SK-N-SH (cell line): Measurements from ENCODE around the gene CATSPERE. TPM values are rescaled to one million over a fixed set of nuclear protein-coding genes. Genes with fewer than 3 reads are reported as not detected.

Experiments
- CTCF ChIA-PET: fragments of 300-600, 350-600 bp; formaldehyde crosslinking; extraction: SDS; loops from one replicate; lab custom pipeline; 2021; lab: Yijun Ruan, JAX
- POLR2A ChIA-PET: fragments of 350-600 bp; sonication (Branson Sonifier 250); formaldehyde crosslinking; extraction: SDS; loops from one replicate; lab custom pipeline; 2020; ENCODE audit warnings: antibody characterized with exemption, inconsistent platforms; lab: Yijun Ruan, JAX
- DNase-seq: peaks from one replicate; pipeline ENCODE4 v3.0.0; 2012
- H2AFZ ChIP-seq: fragments of 200-600 bp; sonication (generic); 2 replicates; pipeline ENCODE4 v1.8.1; 2016; ENCODE audit warnings: antibody characterized with exemption, mild to moderate bottlenecking, low read depth
- H3F3A ChIP-seq: fragments of 200-600 bp; sonication (generic); replicated peaks from 2 replicates; pipeline ENCODE3; 2016; ENCODE audit warnings: antibody characterized with exemption, mild to moderate bottlenecking; ENCODE audit not compliant: insufficient read depth
- H3K27ac ChIP-seq, 2 experiments: fragments of 200-500 bp in 1 of 2; fragments of 200-600 bp in 1 of 2; sonication (Bioruptor generic) in 1 of 2; sonication (generic), shearing (Covaris generic) in 1 of 2; 2 replicates each; pipeline versions ENCODE4 v1.5.1 to v1.6.1; 2014 to 2016; ENCODE audit warnings: low read depth in 2 of 2, inconsistent platforms in 1 of 2, low read length in 1 of 2, mild to moderate bottlenecking in 1 of 2, mixed read lengths in 1 of 2
- H3K27me3 ChIP-seq: fragments of 200-600 bp; sonication (generic), shearing (Covaris generic); 2 replicates; pipeline ENCODE4 v1.6.1; 2016; ENCODE audit warnings: mixed run types; ENCODE audit not compliant: insufficient read depth
- H3K36me3 ChIP-seq, 2 experiments: fragments of 200-500 bp in 1 of 2; fragments of 200-600 bp in 1 of 2; sonication (Bioruptor generic) in 1 of 2; sonication (generic) in 1 of 2; replicated peaks in 1 of 2; 2 replicates each; pipeline versions ENCODE3 to v1.5.1; 2014 to 2016; ENCODE audit warnings: low read length in 1 of 2, mild to moderate bottlenecking in 1 of 2; ENCODE audit not compliant: insufficient read depth in 2 of 2, control insufficient read depth in 1 of 2
- H3K4me1 ChIP-seq, 2 experiments: fragments of 200-500 bp in 1 of 2; fragments of 200-600 bp in 1 of 2; sonication (Bioruptor generic) in 1 of 2; sonication (generic), shearing (Covaris generic) in 1 of 2; 2 replicates each; pipeline versions ENCODE4 v1.5.1 to v1.6.1; 2014 to 2016; ENCODE audit warnings: low read depth in 1 of 2, low read length in 1 of 2, mixed run types in 1 of 2; ENCODE audit not compliant: insufficient read depth in 2 of 2, control insufficient read depth in 1 of 2
- H3K4me2 ChIP-seq: fragments of 200-600 bp; sonication (generic), shearing (Covaris generic); 2 replicates; pipeline ENCODE4 v1.6.1; 2017; ENCODE audit warnings: mixed run types
- H3K4me3 ChIP-seq, 2 experiments: fragments of 200-500 bp in 1 of 2; fragments of 200-600 bp in 1 of 2; sonication (Bioruptor generic) in 1 of 2; sonication (generic), shearing (Covaris generic) in 1 of 2; 2 replicates each; pipeline versions ENCODE4 v1.5.1 to v1.8.1; 2014 to 2016; ENCODE audit warnings: low read depth in 2 of 2, inconsistent platforms in 1 of 2, low read length in 1 of 2, mild to moderate bottlenecking in 1 of 2, mixed read lengths in 1 of 2, moderate library complexity in 1 of 2
- H3K79me2 ChIP-seq: fragments of 200-600 bp; sonication (generic); 2 replicates; pipeline ENCODE4 v1.8.1; 2017; ENCODE audit warnings: mild to moderate bottlenecking; ENCODE audit not compliant: insufficient read depth
- H3K9ac ChIP-seq: fragments of 200-600 bp; sonication (generic); 2 replicates; pipeline ENCODE4 v1.6.1; 2017; ENCODE audit warnings: mixed run types
- H3K9me2 ChIP-seq: fragments of 200-600 bp; sonication (generic); 2 replicates; pipeline ENCODE4 v1.6.1; 2017; ENCODE audit warnings: mixed run types
- H3K9me3 ChIP-seq: fragments of 200-600 bp; sonication (generic); 2 replicates; pipeline ENCODE4 v1.6.1; 2017; ENCODE audit warnings: mixed run types, mild to moderate bottlenecking, moderate library complexity
- H4K20me1 ChIP-seq: fragments of 200-600 bp; sonication (generic); 2 replicates; pipeline ENCODE4 v1.6.1; 2017; ENCODE audit warnings: mild to moderate bottlenecking, mixed run types; ENCODE audit not compliant: insufficient read depth
- CHD2 ChIP-seq: fragments of 150-350 bp; IDR thresholded peaks from 2 replicates; pipeline ENCODE4 v1.6.1; 2018; ENCODE audit warnings: low read length; ENCODE audit not compliant: partially characterized antibody
- EP300 ChIP-seq, 2 experiments: IDR thresholded peaks; 2 replicates each; pipeline versions ENCODE4 v1.4.0 to v1.6.1; 2012; ENCODE audit warnings: borderline replicate concordance in 1 of 2, low read depth in 1 of 2, low read length in 1 of 2
- FOXJ3 ChIP-seq: sonication (generic); formaldehyde crosslinking; IDR thresholded peaks from 2 replicates; pipeline ENCODE4 v1.5.1; 2020; ENCODE audit warnings: mild to moderate bottlenecking, missing genetic modification reagents
- FOXM1 ChIP-seq: IDR thresholded peaks from 2 replicates; pipeline ENCODE4 v1.4.0; 2012; ENCODE audit warnings: low read depth, mild to moderate bottlenecking
- GABPA ChIP-seq: IDR thresholded peaks from 2 replicates; pipeline ENCODE4 v1.4.0; 2012; ENCODE audit warnings: low read depth, mild to moderate bottlenecking
- GATA2 ChIP-seq: sonication (generic); formaldehyde crosslinking; IDR thresholded peaks from 2 replicates; pipeline ENCODE4 v1.5.0; 2020; ENCODE audit warnings: mild to moderate bottlenecking, missing genetic modification reagents
- JUND ChIP-seq: IDR thresholded peaks from 2 replicates; pipeline ENCODE4 v1.4.0; 2012
- MEF2A ChIP-seq: IDR thresholded peaks from 2 replicates; pipeline ENCODE4 v1.4.0; 2012; ENCODE audit warnings: low read depth, borderline replicate concordance
- MXI1 ChIP-seq: IDR thresholded peaks from 2 replicates; pipeline ENCODE4 v1.6.1; 2012; ENCODE audit warnings: mild to moderate bottlenecking, low read depth, low read length, improper control_type of control experiment
- NRF1 ChIP-seq: IDR thresholded peaks from 2 replicates; pipeline ENCODE4 v1.6.1; 2012; ENCODE audit warnings: low read depth, mild to moderate bottlenecking, low read length
- POLR2AphosphoS5 ChIP-seq: IDR thresholded peaks from 2 replicates; pipeline ENCODE4 v1.6.1; 2012; ENCODE audit warnings: low read depth, low read length
- RFX5 ChIP-seq: IDR thresholded peaks from 2 replicates; pipeline ENCODE4 v1.6.1; 2012; ENCODE audit warnings: mild to moderate bottlenecking, improper control_type of control experiment, low read length
- RXRA ChIP-seq: IDR thresholded peaks from 2 replicates; pipeline ENCODE4 v1.4.0; 2012; ENCODE audit warnings: low read depth, mild to moderate bottlenecking, borderline replicate concordance
- SIN3A ChIP-seq: IDR thresholded peaks from 2 replicates; pipeline ENCODE4 v1.6.1; 2012; ENCODE audit warnings: low read depth, mild to moderate bottlenecking, low read length, moderate library complexity, borderline replicate concordance
- TEAD4 ChIP-seq: IDR thresholded peaks from 2 replicates; pipeline ENCODE4 v1.4.0; 2012; ENCODE audit warnings: mild to moderate bottlenecking, borderline replicate concordance; ENCODE audit not compliant: insufficient read depth
- YY1 ChIP-seq: IDR thresholded peaks from 2 replicates; pipeline ENCODE4 v1.4.0; 2012; ENCODE audit warnings: low read depth, mild to moderate bottlenecking
- WGBS: methylation state at CpG from one replicate; pipeline ENCODE4 v1.1.6; 2017; ENCODE audit warnings: low lambda C conversion rate; 5-methylcytosine and 5-hydroxymethylcytosine counted together
- polyA plus RNA-seq, 3 experiments: library from polyadenylated mRNA; depleted of rRNA; stranded (reverse); fragments of >200 nt; gene quantifications; 2 replicates each; pipeline ENCODE4 v1.2.3, GENCODE V29; 2012
- TF ChIP-seq, protein P1 (sequence below): IDR thresholded peaks from 2 replicates; pipeline ENCODE4; 2012
- TF ChIP-seq, protein P2 (sequence below): IDR thresholded peaks from 2 replicates; pipeline ENCODE4 v1.4.0; 2012; ENCODE audit warnings: low read depth, borderline replicate concordance
- TF ChIP-seq, protein P3 (sequence below): fragments of 150-350 bp; IDR thresholded peaks from 2 replicates; pipeline ENCODE4 v1.6.1; 2016; ENCODE audit warnings: mild to moderate bottlenecking, low read depth, low read length
- TF ChIP-seq, protein P4 (sequence below): IDR thresholded peaks from 2 replicates; pipeline ENCODE4 v1.6.1; 2012; ENCODE audit warnings: mild to moderate bottlenecking, low read depth, low read length, moderate library complexity
- TF ChIP-seq, protein P5 (sequence below): IDR thresholded peaks from 2 replicates; pipeline ENCODE4 v1.4.0; 2012; ENCODE audit warnings: low read depth
- TF ChIP-seq, protein P6 (sequence below): fragments of 200-600 bp; sonication (generic); IDR thresholded peaks from 2 replicates; pipeline ENCODE4 v1.6.1; 2017; ENCODE audit warnings: antibody characterized with exemption, mild to moderate bottlenecking, moderate library complexity

The CATSPERE gene
- polyA plus RNA-seq, 1 of the 3 experiments (the other 2 are of a cell fraction), result 0.30 TPM

DNA sequence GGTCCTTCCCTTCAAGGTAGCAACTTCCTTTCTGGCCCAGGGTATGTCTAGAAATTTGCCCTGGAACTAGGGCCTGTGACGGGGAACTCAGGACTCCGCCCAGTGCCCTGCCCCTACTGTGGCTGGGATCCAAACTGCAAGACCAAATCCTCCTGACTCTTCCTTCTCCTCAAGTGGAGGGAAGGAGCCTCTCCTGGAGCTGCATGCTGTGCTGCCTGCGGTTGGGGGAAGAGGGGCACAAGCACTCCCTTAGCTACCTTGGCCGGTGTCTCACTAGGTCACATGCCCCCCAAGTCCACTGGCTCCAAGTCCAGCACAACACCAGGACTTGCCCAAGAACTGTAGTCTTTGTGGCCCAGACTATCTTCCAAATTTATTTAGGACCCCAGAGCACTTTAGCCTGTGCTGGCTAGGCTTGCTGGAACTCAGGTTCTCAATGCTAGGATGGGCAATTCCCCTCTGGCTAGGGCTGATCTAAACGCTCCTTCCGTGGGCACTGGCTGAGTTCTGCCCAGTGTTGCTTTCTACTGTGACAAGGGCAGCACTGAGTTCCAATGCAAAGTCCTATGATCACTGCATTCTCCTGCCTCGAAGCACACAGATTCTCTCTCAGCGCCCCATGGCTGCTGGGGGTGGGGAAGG, 21.6 kb upstream of the CATSPERE start (continued):
- TF ChIP-seq MEF2A (no peak), FOXM1 (no peak), GABPA (no peak), RXRA (no peak)
- TF ChIP-seq, protein P1, sequence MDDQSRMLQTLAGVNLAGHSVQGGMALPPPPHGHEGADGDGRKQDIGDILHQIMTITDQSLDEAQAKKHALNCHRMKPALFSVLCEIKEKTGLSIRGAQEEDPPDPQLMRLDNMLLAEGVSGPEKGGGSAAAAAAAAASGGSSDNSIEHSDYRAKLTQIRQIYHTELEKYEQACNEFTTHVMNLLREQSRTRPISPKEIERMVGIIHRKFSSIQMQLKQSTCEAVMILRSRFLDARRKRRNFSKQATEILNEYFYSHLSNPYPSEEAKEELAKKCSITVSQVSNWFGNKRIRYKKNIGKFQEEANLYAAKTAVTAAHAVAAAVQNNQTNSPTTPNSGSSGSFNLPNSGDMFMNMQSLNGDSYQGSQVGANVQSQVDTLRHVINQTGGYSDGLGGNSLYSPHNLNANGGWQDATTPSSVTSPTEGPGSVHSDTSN, result no peak
- TF ChIP-seq, protein P2, sequence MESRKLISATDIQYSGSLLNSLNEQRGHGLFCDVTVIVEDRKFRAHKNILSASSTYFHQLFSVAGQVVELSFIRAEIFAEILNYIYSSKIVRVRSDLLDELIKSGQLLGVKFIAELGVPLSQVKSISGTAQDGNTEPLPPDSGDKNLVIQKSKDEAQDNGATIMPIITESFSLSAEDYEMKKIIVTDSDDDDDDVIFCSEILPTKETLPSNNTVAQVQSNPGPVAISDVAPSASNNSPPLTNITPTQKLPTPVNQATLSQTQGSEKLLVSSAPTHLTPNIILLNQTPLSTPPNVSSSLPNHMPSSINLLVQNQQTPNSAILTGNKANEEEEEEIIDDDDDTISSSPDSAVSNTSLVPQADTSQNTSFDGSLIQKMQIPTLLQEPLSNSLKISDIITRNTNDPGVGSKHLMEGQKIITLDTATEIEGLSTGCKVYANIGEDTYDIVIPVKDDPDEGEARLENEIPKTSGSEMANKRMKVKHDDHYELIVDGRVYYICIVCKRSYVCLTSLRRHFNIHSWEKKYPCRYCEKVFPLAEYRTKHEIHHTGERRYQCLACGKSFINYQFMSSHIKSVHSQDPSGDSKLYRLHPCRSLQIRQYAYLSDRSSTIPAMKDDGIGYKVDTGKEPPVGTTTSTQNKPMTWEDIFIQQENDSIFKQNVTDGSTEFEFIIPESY, result no peak
- TF ChIP-seq, protein P3, sequence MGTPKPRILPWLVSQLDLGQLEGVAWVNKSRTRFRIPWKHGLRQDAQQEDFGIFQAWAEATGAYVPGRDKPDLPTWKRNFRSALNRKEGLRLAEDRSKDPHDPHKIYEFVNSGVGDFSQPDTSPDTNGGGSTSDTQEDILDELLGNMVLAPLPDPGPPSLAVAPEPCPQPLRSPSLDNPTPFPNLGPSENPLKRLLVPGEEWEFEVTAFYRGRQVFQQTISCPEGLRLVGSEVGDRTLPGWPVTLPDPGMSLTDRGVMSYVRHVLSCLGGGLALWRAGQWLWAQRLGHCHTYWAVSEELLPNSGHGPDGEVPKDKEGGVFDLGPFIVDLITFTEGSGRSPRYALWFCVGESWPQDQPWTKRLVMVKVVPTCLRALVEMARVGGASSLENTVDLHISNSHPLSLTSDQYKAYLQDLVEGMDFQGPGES, result no peak

DNA sequence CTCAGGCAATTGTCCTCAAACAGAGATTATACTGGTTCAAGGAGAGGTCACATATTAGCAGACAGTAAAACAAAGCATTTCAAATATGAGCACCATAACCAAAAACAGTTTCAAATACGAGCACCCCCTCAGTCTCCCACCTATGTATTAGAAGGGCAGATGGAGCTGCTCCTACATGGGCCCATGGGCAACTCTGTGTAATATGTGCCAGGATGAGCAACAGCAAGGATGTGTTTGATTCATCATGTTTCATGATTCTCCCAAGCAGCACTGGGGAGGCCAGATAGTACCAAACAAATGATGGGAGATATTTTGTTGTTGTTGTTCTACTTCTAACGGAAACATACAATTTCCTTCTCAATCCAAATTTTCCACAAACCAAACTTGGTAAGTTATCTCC, 18.2 kb upstream of the CATSPERE start:
- no peak overlapping the region; a peak in 2 of 4 replicates for H3K27ac ChIP-seq
- peaks cover 15 to 18% of the 10 kb centered on the region in 2 experiments for H3K36me3 ChIP-seq
- no peak overlapping the region for H2AFZ ChIP-seq
- H3K27me3 ChIP-seq, result no peaks in the 10 kb centered on the region
- TF ChIP-seq GABPA (no peak), YY1 (no peak), MEF2A (no peak), POLR2AphosphoS5 (no peak), RFX5 (no peak), NRF1 (no peak), GATA2 (CRISPR knock-in tag) (no peak), EP300 (IDR thresholded peaks at IDR 0.05; ENCODE audit: borderline replicate concordance in 1 of 2, low read depth in 1 of 2, low read length in 1 of 2) (no peak), MXI1 (no peak), FOXJ3 (CRISPR knock-in tag) (no peak), SIN3A (no peak), JUND (no peak), TEAD4 (no peak), CHD2 (no peak)
- TF ChIP-seq, protein P4, sequence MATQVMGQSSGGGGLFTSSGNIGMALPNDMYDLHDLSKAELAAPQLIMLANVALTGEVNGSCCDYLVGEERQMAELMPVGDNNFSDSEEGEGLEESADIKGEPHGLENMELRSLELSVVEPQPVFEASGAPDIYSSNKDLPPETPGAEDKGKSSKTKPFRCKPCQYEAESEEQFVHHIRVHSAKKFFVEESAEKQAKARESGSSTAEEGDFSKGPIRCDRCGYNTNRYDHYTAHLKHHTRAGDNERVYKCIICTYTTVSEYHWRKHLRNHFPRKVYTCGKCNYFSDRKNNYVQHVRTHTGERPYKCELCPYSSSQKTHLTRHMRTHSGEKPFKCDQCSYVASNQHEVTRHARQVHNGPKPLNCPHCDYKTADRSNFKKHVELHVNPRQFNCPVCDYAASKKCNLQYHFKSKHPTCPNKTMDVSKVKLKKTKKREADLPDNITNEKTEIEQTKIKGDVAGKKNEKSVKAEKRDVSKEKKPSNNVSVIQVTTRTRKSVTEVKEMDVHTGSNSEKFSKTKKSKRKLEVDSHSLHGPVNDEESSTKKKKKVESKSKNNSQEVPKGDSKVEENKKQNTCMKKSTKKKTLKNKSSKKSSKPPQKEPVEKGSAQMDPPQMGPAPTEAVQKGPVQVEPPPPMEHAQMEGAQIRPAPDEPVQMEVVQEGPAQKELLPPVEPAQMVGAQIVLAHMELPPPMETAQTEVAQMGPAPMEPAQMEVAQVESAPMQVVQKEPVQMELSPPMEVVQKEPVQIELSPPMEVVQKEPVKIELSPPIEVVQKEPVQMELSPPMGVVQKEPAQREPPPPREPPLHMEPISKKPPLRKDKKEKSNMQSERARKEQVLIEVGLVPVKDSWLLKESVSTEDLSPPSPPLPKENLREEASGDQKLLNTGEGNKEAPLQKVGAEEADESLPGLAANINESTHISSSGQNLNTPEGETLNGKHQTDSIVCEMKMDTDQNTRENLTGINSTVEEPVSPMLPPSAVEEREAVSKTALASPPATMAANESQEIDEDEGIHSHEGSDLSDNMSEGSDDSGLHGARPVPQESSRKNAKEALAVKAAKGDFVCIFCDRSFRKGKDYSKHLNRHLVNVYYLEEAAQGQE, result no peak
- TF ChIP-seq, protein P5, sequence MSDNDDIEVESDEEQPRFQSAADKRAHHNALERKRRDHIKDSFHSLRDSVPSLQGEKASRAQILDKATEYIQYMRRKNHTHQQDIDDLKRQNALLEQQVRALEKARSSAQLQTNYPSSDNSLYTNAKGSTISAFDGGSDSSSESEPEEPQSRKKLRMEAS, result no peak
- TF ChIP-seq, protein P6, sequence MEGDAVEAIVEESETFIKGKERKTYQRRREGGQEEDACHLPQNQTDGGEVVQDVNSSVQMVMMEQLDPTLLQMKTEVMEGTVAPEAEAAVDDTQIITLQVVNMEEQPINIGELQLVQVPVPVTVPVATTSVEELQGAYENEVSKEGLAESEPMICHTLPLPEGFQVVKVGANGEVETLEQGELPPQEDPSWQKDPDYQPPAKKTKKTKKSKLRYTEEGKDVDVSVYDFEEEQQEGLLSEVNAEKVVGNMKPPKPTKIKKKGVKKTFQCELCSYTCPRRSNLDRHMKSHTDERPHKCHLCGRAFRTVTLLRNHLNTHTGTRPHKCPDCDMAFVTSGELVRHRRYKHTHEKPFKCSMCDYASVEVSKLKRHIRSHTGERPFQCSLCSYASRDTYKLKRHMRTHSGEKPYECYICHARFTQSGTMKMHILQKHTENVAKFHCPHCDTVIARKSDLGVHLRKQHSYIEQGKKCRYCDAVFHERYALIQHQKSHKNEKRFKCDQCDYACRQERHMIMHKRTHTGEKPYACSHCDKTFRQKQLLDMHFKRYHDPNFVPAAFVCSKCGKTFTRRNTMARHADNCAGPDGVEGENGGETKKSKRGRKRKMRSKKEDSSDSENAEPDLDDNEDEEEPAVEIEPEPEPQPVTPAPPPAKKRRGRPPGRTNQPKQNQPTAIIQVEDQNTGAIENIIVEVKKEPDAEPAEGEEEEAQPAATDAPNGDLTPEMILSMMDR, result no peak
- WGBS, result 94% methylated on average over 2 of the region's 2 CpGs
- no peak overlapping the region for H3K4me3 ChIP-seq
- no peaks in the 10 kb centered on the region for H3K9me2 ChIP-seq
- no peak overlapping the region for H3K4me2 ChIP-seq
- no peak overlapping the region for H3K9ac ChIP-seq
- ChIA-PET CTCF (interaction anchor here (1.5 kb wide), 1 partner anchor 22 kb away, joined by 3 read pairs; no protein-coding TSS in a partner anchor), POLR2A (interaction anchor here (0.9 kb wide), 1 partner anchor 8 kb away, joined by 3 read pairs; no protein-coding TSS in a partner anchor)
- H4K20me1 ChIP-seq, result no peaks in the 10 kb centered on the region
- peaks cover 23 to 38% of the 10 kb centered on the region in 2 experiments for H3K4me1 ChIP-seq
- H3K79me2 ChIP-seq, result peaks cover 96% of the 10 kb centered on the region
- no peaks in the 10 kb centered on the region for H3K9me3 ChIP-seq
- H3F3A ChIP-seq, result peaks cover 31% of the 10 kb centered on the region
- DNase-seq, result no peak
